DMS153 treated with DMSO at 0.1 percent for 48 hours (cell line): Measurements from ENCODE around the gene ECI1.
"Not testable (repeated sequence)": the region's sequence is repeated elsewhere in the genome, so short reads cannot be mapped to it uniquely, and the experiment has no call there.

ENCODE experiments used
- DNase-seq: peaks from one replicate; lab custom pipeline; 2025; ENCODE audit not compliant: unreplicated experiment; lab: John Stamatoyannopoulos, UW

Gene ECI1

DNA sequence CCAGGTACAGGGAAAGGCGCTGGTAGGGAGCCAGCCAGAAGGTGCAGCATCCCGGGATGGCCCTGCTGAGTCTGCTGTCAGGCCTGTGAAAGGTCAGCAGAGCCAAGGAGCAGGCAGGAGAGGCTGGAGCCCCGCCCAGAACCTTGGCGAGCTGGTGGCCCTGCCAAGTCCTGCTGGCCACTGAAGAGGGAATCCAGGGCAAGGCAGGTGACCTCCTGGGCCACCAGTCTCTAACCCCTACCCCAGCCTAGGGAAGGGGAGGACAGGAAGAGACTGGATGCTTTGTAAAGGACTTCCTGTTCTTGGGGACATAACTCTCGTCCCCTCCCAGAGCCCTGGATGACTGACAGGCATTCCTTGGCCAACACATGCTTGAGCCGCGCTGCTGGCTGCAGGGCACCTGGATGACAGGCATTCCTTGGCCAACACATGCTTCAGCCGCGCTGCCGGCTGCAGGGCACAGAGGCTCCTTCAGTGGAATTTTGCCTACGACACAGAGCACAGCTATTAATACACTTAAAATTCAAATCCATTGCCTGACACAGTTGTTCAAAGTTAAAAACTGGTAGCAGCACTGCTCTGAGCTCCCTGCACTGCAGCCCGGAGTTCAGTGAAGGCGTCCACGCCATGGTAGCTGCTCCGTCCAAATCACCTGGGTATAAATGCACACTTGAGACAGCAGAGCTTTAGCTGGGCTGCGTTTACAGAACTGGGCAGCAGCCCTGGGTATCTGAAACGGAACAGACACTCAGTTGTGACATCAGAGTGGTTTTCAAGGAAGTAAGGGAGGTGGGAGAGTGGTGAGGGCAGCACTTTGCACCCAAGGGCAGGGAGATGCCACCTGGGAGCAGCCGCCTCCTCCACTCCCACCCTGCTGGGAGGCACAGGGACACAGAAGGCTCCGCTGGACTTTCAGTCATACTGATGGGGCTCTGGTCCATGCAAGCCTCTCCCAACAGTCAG is 38.7 kb downstream of the ECI1 start:
- no peak for DNase-seq

DNA sequence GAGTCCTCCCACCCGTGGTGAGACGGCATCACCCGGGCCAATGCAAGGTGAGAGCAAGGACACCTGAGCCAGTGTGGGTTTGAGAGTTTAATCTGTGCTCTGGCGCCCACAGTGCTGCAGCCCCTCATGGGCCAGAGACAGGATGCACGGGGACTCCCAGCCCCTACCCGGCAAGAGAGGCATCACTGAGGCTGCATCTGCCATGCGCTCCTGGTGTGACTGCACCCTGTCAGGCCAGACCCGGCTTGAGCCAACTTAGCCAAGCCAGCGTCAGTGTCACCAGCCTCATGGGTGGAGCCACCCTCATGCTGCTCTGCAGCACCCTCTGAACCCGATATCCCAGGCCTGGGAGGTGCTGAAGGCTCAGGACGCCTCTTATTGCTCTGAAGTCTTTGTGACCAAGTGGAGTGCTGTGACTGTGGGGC is 39.5 kb downstream of the ECI1 start:
- no peak for DNase-seq

DNA sequence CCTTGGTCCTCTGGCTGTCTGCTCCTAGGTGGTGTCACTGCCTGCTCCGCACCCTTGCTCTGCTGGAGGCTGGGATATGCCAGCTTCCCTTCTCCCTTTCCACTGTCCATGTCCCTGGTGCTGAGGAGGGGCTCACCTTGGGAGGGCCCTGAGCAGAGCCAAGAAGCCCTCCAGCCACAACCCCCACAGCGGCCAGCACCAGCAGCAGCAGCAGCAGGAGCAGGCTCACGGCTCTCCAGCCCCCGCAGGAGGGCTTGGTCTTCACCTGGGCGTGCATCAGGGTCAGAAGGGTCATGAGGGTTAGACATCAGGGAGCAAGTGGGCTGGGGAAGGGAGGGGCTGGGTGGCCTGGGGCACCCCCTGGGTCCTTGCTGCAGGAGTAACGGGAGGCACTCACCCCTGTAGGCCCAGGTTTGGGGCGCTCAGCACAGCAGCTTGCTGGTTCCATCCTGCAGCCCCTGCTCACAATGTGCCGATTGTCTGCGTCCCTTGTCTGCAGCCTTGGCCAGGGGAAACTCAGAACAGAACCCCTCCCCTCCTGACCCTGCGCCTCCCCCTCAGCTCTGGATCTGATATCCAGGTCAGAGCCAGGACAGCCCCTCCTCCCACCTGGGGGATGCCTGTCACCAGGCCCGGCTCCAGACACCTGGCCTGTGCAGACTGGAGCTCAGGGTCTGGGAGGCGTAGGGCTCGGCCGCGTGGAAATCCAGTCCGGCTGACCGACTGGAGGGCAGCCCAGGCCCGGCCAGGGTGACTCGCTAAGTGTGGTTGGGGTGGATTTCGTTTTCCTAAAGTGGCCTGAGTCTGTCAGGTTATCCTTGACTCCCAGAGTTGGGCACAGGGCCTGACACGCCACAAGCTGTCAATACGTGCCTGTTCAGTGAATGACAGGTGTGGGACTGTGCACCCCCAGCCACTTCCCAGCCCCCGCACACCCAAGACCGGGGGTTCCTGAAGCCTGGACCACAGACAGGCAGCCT is 40.7 kb downstream of the ECI1 start, which contains the start of gene BRICD5:
BRICD5 (minus strand) TSS at position 478 of the 980 bp plus-strand sequence; CDS start at position 448, 30 bp downstream.
- DNase-seq, result no peak

DNA sequence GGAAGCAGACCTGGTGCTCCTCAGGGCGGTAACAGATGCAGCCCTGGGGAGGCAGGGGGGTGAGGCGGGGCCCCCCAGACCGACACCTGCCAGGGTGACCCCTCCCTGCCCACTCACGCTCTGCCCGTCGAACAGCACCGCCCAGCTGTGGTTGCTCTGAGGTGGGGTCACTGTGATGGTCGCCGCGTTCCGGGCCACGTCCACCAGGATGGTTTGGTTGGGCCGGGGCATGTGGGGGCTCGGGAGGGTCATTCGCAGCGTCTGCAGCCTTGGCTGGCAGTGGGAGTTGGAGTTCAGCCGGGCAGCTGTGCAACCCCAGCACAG is 41.4 kb downstream of the ECI1 start:
- no peak for DNase-seq

DNA sequence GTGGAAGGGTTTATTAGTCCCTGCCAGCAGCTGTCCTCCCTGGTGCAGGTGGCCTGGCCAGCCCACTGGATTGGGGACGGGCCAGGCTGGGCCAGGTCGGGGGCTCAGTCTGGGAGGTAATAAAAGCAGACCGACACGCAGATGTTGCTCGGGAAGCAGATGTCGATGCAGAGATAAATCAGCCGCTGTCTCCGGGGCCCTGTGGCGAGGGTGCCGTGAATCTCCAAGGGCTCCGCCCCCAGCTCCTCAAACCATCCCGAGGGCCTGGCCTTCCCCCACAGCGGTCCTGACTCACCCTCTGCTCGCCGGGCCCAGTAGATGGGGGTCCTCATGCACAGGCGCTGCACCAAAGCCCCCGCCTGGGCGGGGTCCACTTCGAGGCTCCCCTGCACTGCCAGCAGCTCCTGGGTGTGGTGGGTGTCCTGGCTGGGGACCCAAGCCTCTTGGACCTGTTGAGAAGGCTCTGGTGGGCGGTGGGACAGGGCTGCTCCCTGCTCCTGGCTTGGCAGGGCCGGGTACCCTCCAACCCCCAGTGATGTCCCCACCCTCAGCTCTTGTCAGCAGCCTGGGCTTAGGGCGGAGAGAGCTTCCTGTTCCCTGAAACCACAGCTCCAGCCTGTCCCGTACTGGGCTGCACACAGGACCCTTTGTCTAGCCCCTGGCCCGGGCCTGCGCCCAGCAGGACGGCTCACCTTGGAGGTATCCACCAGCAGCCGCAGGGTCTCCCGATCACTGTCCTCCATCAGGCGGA is 42.0 kb downstream of the ECI1 start:
- no peak for DNase-seq

DNA sequence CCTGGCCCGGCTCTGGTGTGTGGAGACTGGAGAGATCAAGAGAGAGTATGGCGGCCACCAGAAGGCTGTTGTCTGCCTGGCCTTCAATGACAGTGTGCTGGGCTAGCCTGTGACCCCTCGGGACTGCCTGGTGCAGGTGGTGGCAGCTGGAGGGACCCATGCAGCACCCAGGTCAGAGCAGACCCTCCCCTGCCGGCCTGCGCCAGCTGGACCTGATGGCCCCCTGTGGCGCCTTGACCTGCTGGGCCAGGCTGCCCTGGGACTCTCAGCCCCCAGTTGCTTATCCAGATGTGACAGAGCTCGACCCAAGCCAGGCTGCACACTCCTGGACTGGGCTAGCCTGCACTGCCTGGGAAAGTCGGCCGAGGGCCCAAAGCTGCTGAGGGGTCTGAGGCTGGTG is 42.6 kb downstream of the ECI1 start:
- no peak for DNase-seq

DNA sequence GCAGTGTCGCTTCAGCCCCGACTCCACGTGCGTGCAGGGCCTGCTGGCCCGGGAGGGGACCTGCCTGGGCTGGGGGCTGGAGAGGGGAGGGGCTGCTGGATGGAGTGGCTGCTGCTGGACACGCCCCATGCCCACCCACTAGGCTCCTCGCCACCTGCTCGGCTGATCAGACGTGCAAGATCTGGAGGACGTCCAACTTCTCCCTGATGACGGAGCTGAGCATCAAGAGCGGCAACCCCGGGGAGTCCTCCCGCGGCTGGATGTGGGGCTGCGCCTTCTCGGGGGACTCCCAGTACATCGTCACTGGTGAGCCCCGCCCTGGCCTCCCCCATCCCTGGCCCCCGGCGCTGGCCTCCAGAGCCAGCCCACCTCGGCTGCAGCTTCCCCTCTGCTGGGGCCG is 43.1 kb downstream of the ECI1 start:
- DNase-seq, result no peak

DNA sequence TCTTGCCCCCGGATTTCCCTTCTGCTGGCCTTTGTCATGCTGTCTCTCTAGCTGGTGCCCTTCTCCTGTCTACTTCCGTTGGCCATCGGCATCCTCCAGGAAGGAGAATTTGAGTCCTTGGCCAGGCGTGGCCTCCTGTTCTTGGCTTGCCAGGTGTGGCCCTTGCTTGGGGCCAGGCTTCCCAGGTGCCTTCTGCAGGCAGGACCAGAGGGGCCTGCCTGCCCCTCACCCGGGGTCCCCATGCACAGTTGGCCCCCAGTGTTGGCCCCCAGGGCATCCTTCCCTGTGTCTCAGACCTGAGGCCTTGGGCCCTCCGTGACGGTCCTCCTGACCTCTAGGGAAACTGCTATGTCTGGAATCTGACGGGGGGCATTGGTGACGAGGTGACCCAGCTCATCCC is 43.5 kb downstream of the ECI1 start:
- no peak for DNase-seq

DNA sequence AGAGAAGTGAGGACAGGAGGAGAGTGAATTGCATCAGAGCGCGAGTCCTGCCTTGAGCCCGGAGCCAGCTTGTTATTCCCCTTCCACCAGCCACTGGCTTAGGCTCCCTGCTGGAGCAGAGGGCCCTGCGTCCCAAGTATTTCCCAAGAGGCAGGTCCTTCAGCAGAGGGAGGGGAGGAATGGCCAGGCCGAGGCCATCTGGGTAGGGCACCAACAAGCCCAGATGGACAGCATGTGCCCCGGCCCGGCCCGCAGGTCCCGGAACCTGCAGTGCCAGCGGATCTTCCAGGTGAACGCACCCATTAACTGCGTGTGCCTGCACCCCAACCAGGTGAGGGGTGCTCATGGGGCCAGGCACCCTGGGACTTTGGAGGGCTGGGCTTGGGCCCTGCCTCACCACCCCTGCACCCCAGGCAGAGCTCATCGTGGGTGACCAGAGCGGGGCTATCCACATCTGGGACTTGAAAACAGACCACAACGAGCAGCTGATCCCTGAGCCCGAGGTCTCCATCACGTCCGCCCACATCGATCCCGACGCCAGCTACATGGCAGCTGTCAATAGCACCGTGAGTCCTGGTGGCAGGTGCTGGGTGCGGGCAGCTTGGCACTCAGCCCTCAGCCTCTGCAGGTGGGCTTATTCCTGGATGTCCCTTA is 44.5 kb downstream of the ECI1 start:
- DNase-seq, result no peak

DNA sequence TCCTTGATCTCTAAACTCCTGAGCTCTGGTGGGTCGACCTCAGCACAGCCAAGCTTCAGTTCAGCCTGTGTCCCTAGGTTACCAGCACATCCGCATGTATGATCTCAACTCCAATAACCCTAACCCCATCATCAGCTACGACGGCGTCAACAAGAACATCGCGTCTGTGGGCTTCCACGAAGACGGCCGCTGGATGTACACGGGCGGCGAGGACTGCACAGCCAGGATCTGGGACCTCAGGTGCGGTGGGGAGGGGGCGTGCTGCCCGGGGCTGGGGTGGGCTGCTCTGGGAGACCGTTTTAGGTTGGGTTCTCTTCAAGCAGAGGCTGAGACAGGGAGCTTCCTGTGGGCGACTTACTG is 45.0 kb downstream of the ECI1 start:
- no peak for DNase-seq

DNA sequence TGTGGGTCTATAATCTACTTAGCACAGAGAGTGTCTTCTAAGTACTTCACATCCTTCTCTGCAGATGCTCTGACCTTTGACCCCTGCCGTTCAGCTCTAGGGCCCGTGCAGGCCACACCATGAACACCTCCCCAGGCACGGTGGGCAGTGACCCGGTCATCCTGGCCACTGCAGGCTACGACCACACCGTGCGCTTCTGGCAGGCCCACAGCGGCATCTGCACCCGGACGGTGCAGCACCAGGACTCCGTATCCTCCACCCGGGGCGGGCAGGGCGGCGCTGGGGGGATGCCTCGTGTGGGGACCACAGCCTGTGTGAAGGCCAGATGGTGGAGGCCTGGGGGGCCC is 45.4 kb downstream of the ECI1 start:
- no peak for DNase-seq

DNA sequence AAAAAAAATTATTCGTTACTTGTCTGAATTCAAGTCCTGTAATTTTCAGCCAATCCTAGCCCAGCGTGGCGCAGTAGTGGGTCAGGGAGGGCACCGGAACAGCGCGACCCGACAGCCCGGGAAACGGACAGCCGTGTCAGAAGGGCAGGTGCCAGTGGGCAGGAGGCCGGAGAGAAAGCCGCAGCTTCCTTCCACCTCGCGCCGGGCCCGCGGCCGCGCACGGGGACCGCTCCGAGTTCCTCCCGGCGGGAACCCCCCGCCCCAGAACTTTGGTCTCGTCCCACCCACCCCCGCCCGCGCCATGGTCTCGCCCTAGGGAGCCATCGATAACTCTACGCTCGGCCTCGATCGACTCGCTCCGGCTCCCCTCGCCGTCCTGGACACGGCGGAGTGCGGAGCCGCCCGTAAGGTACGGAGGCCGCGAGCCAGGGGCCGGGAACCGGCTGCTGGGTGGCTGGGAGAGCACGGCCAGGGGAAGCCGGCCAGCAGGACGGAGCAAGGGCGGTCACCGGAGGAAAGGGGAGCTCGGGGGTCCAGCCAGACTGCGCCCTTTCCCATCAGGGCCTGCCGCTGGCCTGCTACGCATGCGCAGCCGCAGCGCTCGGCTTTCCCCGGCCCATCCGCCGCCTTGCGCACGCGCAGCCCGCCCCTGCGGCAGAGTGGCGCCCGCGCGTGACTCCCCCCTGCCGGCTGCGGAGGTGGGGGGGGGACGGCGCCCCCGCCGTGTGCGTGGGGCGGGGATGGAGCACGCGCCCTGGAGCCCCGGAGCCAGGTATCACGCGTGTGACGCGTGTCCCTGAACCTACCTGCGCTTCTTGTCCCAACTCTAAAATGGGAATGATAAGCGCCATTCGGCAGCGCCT is 46.1 kb downstream of the ECI1 start, which contains the start of gene MLST8:
MLST8 (plus strand) TSS at position 351 of the 863 bp plus-strand sequence. CDS start 632 bp downstream, outside the sequence.
- peak; percentile 62 for DNase-seq

DNA sequence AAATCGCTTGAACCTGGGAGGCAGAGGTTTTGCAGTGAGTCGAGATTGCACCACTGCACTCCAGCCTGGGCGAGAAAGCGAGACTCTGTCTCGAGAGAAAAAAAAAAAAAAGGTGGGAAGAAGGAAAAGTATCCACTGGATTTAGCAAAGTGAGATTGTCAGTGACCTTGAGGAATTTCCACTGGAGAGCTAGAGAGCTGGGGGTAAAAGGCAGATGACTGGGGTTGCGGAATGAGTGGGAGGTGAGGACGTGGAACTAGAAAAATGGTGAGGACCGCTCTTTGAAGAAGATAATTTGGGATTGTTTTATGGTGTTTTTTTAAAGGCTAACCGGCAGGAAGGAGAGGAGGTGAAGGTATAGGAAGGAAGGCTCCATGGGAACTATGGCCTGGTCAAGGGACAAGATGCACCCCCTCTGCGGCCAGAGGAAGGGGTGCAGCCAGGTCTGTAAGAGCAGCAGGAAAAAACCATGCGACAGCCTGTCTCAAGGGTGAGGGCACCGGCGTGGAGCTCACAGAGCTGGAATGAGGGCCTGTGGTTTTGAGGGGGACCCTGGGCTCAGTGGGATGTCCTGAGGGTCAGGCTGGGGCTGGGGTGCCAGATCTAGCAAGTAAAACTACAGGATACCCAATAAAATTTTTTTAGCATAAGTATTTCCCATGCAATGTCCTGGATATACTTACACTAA is 46.8 kb downstream of the ECI1 start:
- no peak for DNase-seq

DNA sequence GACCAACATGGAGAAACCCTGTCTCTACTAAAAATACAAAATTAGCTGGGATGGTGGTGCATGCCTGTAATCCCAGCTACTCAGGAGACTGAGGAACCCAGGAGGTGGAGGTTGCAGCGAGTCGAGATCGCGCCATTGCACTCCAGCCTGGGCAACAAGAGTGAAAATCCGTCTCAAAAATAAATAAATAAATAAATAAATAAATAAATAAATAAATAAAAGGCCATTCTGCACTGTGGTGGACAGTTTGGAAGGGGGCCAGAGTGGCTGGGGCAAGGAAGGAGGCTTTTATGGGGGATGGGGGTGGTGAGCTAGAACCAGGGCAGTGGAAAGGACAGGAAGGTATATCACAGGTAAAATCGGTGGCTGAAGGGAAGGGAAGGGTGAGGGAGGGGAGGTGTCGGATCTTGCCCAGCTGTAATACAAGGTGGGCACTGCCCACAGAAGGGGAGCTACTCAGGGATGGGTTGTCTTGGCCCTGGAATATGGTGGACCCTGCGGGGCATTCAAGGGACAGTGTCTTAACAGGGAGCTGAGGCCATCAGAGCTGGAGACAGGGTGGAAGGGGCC is 48.2 kb downstream of the ECI1 start:
- not testable (repeated sequence) for DNase-seq

DNA sequence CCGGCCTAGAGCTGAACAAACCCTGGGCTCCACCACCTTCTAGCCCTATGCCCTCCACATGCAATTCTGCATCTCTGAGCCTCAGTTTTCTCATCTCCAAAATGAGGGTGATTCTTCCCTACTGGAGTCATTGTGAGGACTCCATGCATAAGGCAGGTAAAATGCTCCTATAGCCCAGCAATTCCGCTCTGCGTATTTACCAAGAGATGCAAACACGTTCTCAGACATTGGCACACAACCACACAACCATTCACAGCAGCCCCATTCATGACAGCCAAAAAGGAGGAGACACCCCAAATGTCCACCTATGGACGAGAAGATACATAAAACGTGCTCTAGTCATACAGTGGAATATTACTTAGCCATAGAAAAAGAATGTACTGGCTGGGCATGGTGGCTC is 51.1 kb downstream of the ECI1 start:
- no peak for DNase-seq

DNA sequence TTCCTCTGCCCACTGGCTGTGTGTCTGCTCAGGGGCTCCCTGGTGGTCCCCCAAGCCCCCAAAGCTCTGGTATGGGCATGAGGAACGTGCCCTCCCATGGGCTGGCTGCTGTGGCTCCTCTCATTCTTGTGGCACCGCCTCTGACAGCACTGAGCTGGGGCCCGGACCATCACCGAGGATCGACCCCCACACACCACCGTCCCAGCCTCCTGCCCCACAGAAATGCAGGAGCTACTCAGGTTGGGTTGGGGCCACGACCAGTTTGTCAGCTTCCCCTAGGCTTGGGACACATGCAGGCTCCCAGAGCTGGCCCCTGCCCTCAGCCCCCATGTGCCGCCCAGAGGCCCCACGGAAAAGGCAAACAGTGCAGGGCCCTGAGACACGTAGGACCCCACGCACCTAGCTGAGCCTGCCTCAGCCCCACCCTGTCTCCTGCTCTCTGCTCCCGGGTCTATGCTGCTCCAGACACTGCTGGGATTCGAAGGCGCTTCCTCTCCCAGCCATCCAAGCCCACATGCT is 51.7 kb downstream of the ECI1 start:
- no peak for DNase-seq

DNA sequence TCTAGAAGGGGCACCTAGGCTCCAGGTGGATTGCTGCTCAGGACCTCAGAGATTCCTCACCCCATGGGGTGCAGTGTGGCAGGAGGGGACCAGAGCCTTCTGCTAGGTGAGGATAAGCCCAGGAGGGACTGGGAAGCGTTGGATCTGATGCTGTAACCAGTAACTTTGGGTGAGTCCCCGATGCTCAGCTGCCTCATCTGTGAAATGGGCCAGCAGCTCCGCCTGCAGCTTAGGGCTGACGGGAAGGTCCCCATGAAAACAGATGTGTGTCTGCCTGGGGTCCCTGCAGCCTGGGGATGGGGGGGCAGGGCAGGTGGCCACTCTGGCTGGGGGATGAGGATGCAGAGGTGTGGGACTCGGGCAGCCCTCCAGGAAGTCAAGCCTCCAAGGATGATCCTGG is 52.3 kb downstream of the ECI1 start:
- DNase-seq, result no peak

DNA sequence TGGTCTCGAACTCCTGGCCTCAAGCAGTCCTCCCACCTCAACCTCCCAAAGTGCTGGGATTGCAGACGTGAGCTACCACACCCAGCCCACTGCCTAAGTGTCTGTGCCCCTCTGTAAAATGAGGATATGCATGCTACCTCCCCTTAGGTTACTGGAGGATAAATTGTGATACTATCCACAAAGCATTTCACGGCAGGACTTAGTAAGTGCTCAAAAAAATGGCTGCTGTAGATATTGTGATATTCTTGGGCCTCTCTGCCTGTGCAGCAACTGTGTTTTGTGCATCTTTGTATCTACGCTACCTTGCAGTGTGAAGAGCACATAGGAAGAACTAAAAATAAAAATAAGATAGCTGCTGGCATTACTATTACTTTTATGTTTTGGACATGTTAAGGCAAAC is 53.1 kb downstream of the ECI1 start:
- no peak for DNase-seq
